Central memory CD4-positive, alpha-beta T cell (primary cell): Measurements from ENCODE around the gene PPP4R4.

Source experiments
- DNase-seq: peaks from one replicate; pipeline ENCODE4 v3.0.0; 2022

PPP4R4 gene

GRCh38 chr14:94312481-94313246, 138.5 kb downstream of the PPP4R4 start:
- DNase-seq = no peak

- DNase-seq = no peak
Observed at GRCh38 chr14:94313991-94314655, 140.0 kb downstream of the PPP4R4 start.

GRCh38 chr14:94314890-94315289, 140.8 kb downstream of the PPP4R4 start:
- no peak for DNase-seq

- DNase-seq = no peak
Observed at GRCh38 chr14:94316692-94317091, 142.6 kb downstream of the PPP4R4 start.

GRCh38 chr14:94317259-94317658, 143.1 kb downstream of the PPP4R4 start:
- no peak for DNase-seq

- no peak for DNase-seq
Observed at GRCh38 chr14:94320243-94320642, 146.1 kb downstream of the PPP4R4 start.

GRCh38 chr14:94321421-94322271, 147.5 kb downstream of the PPP4R4 start:
- DNase-seq = no peak

- DNase-seq = no peak
Observed at GRCh38 chr14:94322648-94323570, 148.8 kb downstream of the PPP4R4 start, which contains the start of gene SERPINA6. TSS of gene SERPINA6 (minus strand) at chr14:94323336. CDS start at chr14:94314648, 8,688 bp downstream.

GRCh38 chr14:94328196-94328595, 154.1 kb downstream of the PPP4R4 start:
- no peak for DNase-seq
